C4-2B (cell line): ENCODE measurements around the gene KPNA6.

ENCODE experiments used
- ZFX ChIP-seq: fragments of 450-650 bp; IDR thresholded peaks from 2 replicates; pipeline ENCODE4 v1.6.1; 2017
- TF ChIP-seq, protein P1 (sequence below): fragments of 450-650 bp; conservative IDR thresholded peaks from 2 replicates; pipeline ENCODE4 v1.5.1; 2017; ENCODE audit warnings: mild to moderate bottlenecking

DNA sequence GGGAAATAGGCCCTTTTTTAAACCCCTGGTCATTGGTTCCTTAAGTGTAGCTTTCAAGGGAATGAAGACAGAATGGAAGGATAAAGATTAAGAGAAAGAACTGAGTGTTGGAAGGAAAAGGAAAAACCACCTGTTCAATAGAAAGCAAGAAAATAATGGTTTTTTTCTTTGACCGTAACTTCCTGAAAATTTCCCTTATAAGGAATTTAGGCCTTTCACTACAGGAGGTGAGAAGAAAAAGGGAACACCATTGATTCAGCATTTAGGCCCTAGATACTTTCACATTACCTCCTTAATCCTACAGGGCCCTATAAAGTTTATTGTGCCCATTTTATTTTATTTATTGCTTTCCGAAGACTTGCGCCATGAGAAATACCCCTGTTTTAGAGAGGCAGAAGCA lies 18.9 kb downstream of the KPNA6 start:
- TF ChIP-seq, protein P1, sequence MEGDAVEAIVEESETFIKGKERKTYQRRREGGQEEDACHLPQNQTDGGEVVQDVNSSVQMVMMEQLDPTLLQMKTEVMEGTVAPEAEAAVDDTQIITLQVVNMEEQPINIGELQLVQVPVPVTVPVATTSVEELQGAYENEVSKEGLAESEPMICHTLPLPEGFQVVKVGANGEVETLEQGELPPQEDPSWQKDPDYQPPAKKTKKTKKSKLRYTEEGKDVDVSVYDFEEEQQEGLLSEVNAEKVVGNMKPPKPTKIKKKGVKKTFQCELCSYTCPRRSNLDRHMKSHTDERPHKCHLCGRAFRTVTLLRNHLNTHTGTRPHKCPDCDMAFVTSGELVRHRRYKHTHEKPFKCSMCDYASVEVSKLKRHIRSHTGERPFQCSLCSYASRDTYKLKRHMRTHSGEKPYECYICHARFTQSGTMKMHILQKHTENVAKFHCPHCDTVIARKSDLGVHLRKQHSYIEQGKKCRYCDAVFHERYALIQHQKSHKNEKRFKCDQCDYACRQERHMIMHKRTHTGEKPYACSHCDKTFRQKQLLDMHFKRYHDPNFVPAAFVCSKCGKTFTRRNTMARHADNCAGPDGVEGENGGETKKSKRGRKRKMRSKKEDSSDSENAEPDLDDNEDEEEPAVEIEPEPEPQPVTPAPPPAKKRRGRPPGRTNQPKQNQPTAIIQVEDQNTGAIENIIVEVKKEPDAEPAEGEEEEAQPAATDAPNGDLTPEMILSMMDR, result no peak
- TF ChIP-seq ZFX, result no peak
